Choroid plexus epithelial cell (primary cell): ENCODE data around the gene SGCA.
A peak's percentile ranks its signal among the peaks of the same experiment; 100 is the strongest.

ENCODE experiments used
- DNase-seq: peaks from one replicate; pipeline ENCODE4 v3.0.0-alpha.2; 2010; ENCODE audit warnings: low read depth
- H3K4me3 ChIP-seq: 2 replicates; pipeline ENCODE4 v1.5.1; 2011; ENCODE audit warnings: low read depth, mild to moderate bottlenecking, control low read depth, low read length, moderate library complexity
- CTCF ChIP-seq: conservative IDR thresholded peaks from 2 replicates; pipeline ENCODE4 v1.5.1; 2011; ENCODE audit warnings: low read depth, mild to moderate bottlenecking, control low read depth, inconsistent platforms, low read length, moderate library complexity

The SGCA gene

GRCh38 chr17:50161023-50161910 lies 4.5 kb upstream of the SGCA start:
- H3K4me3 ChIP-seq: peak overlapping the region; percentile 63
- peak; percentile 90 for DNase-seq
- TF ChIP-seq CTCF: peak; percentile 88

DNA sequence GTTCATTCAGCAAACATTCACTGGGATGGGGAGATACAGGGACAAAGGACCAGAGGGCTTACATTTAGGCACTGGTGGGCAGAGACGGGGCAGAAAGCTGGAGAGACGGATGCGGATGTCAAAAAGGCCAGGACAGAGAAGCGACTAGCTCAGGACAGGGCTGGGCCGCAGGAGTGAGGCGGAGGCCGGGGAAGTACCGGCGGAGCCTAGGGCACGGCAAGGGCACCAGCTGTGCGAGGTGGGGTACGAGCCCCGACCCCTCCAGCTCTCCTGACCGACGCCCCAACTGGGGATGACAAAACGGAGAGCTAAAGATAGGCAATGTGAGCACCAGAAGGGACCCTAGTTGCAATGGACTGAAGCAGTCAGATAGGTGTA lies 3.9 kb upstream of the SGCA start:
- H3K4me3 ChIP-seq: no peak overlapping the region
- TF ChIP-seq CTCF: no peak
- DNase-seq: no peak

DNA sequence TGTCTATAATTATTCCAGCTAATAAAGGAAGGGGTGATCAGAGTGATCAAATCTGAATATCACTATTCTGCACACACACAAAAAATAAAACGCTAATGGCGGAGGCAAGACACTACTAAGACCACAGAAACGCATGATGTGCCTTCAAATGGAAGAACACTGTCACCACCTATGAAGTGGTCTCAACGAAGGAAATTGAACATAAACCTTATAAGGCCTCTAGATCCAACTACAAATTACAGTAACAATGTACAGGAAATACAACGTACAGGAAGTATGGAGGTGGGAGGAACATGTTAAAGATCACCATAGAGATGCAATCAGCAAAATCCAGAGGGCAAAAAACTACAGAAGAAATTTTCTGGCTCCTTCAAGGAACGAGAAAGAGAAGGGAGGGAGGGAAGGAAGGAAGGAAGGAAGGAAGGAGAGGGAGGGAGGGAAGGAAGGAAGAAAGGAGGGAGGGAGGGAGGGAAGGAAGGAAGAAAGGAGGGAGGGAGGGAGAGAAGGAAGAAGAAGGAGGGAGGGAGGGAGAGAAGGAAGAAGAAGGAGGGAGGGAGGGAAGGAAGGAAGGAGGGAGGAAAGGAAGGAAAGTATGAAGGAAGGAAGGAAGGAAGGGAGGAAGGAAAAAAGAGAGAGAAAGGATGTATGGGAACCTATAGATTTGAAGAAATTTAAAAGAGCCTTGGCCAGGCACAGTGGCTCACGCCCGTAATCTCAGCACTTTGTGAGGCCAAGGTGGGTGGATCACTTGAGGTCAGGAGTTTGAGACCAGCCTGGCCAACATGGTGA lies 3.1 kb upstream of the SGCA start:
- no peak for DNase-seq

GRCh38 chr17:50163843-50164696 lies 1.7 kb upstream of the SGCA start:
- DNase-seq: no peak
- TF ChIP-seq CTCF: no peak
- no peak overlapping the region for H3K4me3 ChIP-seq

More for the DNA sequence above, 3.1 kb upstream of the SGCA start:
- no peak overlapping the region for H3K4me3 ChIP-seq
- no peak for TF ChIP-seq CTCF

GRCh38 chr17:50164697-50164988 lies 1.2 kb upstream of the SGCA start:
- no peak overlapping the region for H3K4me3 ChIP-seq

DNA sequence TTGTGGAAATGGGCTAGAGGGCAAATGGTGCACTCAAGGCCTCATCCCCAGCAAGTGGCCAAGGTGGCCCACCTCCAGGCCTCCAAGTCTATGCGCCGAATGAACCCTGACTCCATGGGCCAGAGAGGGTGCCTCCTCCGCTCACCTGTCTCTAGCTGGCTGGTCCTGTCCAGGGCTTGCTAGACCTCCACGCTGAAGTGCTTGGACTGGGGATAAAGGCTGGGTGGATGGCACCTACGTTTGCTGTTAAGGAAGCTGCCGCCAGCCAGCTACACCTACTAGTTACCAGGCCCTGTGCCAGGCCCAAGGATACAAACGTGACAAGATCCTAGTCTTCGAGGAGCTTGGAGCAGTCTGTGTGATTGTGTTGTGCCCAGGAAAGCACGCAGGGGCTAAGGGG lies 739 bp upstream of the SGCA start:
- DNase-seq: no peak
- no peak for TF ChIP-seq CTCF
- H3K4me3 ChIP-seq: no peak overlapping the region

More at GRCh38 chr17:50164697-50164988, 1.2 kb upstream of the SGCA start:
- DNase-seq: no peak
- TF ChIP-seq CTCF: no peak
